ENCODE measurements around the gene SAA1.
"Not testable (repeated sequence)": the region's sequence is repeated elsewhere in the genome, so short reads cannot be mapped to it uniquely, and the experiment has no call there.

Gene SAA1

GRCh38 chr11:18261721-18262120, 4.3 kb upstream of the SAA1 start:
- no peak for DNase-seq

DNA sequence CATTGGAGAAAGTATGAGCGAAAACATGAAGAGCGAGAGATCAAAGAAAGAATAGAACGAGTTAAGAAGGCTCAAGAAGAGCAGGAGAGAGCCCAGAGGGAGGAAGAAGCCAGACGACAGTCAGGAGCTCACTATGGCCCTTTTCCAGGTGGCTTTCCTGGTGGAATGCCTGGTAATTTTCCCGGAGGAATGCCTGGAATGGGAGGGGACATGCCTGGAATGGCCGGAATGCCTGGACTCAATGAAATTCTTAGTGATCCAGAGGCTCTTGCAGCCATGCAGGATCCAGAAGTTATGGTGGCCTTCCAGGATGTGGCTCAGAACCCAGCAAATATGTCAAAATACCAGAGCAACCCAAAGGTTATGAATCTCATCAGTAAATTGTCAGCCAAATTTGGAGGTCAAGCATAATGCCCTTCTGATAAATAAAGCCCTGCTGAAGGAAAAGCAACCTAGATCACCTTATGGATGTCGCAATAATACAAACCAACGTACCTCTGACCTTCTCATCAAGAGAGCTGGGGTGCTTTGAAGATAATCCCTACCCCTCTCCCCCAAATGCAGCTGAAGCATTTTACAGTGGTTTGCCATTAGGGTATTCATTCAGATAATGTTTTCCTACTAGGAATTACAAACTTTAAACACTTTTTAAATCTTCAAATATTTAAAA, 3.2 kb upstream of the SAA1 start:
- DNase-seq: not testable (repeated sequence)

DNA sequence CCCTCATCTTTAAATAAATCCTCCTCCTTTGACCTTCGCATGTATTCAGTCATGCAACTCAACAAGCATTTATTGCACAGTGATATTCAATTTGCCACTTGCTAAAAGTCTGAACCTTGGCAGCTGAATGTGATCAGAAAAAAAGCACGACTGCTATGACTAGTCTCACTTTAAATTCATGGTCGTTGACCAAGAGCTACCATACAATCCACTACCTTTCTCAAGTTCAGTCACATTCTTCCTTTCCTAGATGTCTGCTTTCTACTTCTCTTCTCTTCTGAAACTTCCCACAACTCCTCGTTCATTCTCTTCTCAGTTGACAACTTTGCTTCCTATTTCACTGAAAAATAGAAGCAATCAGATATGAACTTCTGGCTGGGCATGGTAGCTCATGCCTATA, 2.0 kb upstream of the SAA1 start:
- DNase-seq: no peak

- no peak for DNase-seq
These were observed 1.1 kb upstream of the SAA1 start for GRCh38 chr11:18264677-18265555.

GRCh38 chr11:18267335-18268133, 1.5 kb downstream of the SAA1 start:
- DNase-seq: not testable (repeated sequence)

DNA sequence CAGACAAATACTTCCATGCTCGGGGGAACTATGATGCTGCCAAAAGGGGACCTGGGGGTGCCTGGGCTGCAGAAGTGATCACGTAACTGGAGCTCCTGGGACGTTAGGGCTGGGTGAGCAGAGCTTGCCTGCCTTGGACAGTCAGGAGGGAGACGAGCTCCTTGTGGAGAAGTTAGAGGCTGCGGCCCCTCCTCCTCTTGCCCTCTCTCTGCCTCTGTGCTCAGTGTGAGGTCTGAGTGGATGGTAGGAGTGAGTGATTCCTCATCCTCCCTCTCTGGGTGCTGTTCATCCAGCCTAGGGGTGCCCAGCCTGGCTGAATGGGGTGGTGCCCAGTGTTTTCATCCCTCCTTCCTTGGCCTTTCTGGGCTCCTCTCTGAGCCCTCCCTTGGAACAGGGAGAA, 3.2 kb downstream of the SAA1 start:
- DNase-seq: not testable (repeated sequence)

DNA sequence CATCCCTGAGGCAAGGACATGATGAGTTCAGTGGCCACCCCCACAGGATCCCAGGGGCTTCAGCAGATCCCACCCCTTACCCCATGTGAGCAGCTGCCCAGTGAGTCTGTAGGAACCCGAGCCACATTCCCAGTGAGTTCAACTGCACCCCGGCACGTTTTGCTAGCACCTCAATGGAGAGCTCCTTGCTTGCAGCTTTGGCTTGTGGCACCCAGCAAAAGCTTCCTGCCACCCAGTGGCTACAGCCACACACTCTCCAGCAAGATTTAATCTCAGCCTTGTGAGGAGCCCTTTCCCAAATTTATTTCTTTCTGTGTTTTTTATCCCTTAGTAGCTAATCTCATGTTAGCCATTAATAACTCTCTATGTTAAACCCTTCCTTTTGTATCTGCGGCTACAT, 4.0 kb downstream of the SAA1 start:
- no peak for DNase-seq

DNA sequence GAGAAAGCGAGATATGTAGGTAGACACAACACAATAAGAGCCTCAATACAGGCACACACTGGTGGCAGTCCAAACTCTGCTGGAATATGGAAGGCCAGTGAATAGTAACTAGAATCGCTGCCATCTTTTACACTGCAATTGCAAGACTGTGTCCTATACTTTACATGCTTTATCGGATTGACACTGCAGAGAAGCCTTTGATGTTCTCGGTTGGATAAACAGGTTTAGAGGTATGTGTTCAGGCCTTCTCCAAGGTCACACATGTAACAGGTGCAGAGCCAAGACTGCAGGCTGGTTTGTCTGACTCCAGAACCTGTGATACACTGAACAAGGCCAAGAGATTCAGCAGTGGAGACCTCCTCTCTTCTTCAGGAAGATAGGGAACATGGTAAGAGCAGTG, 5.1 kb downstream of the SAA1 start:
- DNase-seq: no peak

DNA sequence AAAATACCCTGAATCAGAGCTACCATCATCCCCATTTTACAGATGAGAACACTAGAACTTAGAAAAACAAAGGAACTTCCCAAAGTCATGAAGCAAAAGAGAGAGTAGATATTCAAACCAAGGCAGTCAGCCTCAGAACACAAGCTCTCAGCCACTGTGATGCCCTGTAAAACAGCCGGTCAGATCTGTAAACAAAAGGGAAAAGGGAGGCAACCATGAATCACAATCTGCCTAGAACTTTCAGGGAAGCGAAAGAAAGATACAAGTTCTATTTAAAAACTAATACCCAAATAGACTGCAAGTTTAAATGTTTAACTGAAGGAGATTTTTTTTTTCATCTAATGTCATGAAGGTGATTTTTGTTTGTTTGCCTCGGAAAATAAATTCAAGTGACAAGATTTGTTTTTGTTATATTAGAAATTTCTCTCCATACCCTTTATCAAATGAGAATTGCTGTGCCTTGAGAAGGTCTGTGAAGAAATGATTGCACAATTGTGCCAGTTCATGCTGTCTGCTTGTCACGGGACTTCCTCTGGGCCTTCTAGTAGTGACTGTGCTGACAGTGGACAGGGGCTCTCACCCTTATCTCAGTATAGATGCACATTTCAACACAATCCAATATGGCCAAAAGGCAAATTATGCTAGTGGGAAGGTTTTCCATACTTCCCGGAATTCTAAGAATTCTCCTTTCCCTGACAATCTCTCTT, 11.7 kb downstream of the SAA1 start:
- DNase-seq: peak; percentile 76 to 89 (median 85)

- DNase-seq: peak in 1 of 3 donors; percentile 30
These were observed 14.5 kb downstream of the SAA1 start for GRCh38 chr11:18280438-18281045.

- no peak for DNase-seq
These were observed 16.6 kb downstream of the SAA1 start for GRCh38 chr11:18282626-18283025.

- no peak for DNase-seq
These were observed 19.8 kb downstream of the SAA1 start for GRCh38 chr11:18285841-18286240.

DNA sequence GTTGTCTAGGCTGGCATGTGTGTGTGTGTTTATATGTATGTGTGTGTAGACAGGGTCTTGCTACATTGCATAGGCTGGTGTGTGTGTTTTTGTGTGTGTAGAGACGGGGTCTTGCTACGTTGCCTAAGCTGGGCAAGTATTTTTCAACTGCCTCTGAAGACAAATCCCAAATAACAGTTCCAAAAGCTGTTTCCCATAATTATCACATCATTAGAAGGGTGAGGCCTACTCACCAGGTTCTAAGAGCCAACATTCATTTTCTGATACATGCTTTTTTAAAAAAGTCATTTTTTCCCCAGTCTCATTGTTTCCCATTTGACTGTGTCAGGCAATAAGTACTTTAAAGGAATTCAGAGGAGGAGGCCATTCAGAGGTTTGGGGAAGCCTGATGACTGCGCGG, 22.8 kb downstream of the SAA1 start:
- DNase-seq: no peak

GRCh38 chr11:18294862-18295261, 28.8 kb downstream of the SAA1 start:
- DNase-seq: no peak

- no peak for DNase-seq
These were observed 29.3 kb downstream of the SAA1 start for GRCh38 chr11:18295316-18295715.

- DNase-seq: peak; percentile 56 to 89 (median 76)
These were observed 33.7 kb downstream of the SAA1 start for GRCh38 chr11:18299721-18300120.

DNA sequence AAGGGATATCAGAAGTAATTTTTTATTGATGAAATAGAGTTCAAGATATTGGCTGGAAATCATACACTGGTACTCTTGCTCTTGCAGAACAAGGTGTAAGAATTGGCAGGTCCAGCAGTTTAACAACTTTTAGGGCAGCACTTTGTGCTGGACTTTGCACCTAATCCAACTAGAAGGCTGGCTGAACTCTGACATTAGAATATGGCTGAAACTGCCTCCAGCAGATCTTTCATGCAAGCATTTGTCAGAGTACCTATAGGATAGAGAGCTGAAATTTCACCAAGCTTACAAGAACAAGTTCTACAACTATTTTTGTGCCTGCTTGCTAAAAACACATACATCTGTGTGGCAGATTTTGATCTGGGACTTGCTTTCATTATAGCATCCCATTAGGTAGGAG, 38.7 kb downstream of the SAA1 start:
- no peak for DNase-seq

DNA sequence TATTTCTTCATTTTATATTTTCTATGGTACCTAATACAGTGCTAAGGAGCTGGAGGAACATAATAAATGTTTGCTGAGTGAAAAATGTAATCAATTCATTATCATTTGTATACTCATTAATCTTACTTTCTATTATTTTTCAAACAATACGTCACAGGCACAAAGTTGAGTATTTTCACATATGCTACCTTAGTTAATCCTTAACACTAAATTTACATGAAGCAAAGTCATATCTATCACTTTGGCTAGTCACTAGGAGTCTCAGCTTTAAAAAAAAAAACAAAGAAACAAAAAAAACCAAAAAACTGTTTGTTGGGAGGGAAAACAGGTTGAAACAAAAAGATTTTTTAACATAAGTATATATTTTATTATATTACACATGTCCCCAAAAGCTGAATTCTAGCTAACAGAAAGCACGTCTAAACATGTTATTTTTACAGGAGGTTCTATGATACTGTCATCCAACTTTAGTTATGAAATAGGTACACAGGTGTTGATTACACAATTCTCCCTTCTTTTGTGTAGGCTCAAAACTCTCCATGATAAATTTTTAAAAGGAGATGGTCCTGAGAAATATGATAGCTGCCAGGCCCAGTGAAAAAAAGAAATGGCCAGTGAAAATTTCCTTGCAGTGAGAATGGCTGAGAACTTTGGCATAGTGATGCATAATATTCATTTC, 41.5 kb downstream of the SAA1 start:
- no peak for DNase-seq

DNA sequence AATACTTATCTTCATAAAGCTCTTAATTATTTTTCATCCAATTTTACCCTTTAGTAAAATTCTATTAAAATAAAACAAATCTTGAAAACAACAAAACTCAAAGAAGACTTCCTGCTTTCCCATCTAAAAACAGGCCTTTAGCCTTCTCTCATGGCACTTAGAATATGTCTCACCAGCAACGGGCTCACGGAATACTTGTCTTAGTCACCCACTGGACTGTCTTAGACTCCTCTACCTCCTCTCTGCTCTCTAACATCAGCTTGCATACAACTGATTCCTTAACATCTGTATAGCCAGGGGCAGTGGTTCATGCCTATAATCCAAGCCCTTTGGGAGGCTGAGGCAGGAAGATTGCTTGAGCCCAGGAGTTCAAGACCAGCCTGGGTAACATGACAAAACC, 42.2 kb downstream of the SAA1 start:
- DNase-seq: no peak

DNA sequence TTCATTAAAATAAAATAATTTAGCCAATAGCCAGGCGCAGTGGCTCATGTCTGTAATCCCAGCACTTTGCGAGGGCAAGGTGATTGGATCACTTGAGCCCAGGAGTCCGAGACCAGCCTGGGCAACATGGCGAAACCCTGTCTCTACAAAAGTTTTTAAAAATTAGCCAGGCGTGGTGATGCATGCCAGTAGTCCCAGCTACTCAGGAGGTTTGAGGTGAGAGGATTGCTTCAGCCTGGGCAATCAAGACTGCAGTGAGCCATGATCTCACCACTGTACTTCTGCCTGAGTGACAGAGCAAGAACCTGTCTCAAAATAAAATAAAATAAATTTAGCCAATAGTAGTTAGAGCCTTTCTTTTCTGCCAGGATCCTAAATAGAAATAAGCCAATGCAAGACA, 43.6 kb downstream of the SAA1 start:
- DNase-seq: no peak

DNA sequence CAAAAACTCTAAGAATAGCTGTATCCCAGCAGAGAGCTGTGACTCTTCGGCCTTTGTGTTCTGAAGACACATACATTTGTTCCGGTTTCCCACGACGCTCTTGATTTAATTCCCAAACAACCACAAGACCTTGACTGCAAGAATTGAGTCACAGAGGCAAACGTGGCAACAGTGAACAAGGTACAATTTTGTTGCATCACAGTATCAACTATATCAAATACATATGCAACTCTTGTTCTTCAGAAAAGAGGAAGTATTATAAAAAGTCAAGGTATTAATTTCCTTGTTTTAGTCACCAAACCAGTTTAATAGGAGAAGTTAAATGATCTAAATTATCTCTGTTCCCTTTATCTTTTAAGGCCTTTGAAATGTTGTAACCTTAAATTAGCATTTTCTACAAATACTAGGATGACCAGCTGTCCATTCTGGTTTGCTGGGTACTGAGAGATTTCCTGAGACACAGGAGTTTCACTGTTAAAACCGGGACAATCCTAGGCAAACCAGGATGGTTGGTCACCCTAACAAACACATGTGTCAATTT, 44.8 kb downstream of the SAA1 start:
- DNase-seq: peak; percentile 41 to 64 (median 56)

Measured in suppressor macrophage treated with lipopolysaccharide for 1 hour (primary cell).